GM19463 (cell line): ENCODE results near the gene SLC7A14.

ENCODE experiments used
- ATAC-seq: cut with Tn5 transposase; IDR thresholded peaks from one replicate; pipeline ENCODE4 v1.9.1; 2021; ENCODE audit warnings: mild to moderate bottlenecking, moderate library complexity; ENCODE audit not compliant: unreplicated experiment

The SLC7A14 gene

GRCh38 chr3:170431054-170431453, 154.8 kb downstream of the SLC7A14 start:
- ATAC-seq = no peak

GRCh38 chr3:170429050-170429449, 156.8 kb downstream of the SLC7A14 start:
- no peak for ATAC-seq

GRCh38 chr3:170428095-170428494, 157.8 kb downstream of the SLC7A14 start:
- ATAC-seq = no peak

DNA sequence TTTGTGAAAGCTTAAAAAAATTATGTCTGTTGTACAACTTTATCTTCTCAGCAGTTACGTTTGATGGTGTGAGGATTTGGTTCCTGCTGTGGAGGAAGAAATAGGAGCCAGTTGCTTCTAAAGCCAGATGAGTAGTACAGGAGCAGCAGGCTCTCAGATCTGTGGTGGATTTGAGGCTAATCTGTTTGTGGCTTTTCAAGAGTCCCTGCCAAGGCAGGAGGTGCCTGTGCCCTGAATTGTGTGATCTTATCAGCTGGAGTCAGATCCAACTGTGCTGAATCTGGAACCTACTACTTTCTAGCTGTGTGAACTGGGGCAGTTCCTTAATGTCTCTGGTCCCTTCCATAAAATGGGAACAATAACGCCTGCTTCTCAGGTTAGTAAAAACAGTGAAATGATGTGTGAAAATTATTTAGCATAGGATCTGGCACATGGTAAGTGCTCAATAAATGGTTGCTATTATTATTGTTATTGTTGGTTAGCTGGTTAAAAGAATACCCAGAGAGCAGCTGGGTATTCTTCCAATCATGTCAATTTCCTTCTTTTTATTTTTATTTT, 159.6 kb downstream of the SLC7A14 start:
- ATAC-seq = no peak

GRCh38 chr3:170425491-170426239, 160.2 kb downstream of the SLC7A14 start:
- no peak for ATAC-seq

- ATAC-seq = no peak
These were observed 161.0 kb downstream of the SLC7A14 start for GRCh38 chr3:170424879-170425278.

- ATAC-seq = no peak
These were observed 162.8 kb downstream of the SLC7A14 start for GRCh38 chr3:170423001-170423615.

DNA sequence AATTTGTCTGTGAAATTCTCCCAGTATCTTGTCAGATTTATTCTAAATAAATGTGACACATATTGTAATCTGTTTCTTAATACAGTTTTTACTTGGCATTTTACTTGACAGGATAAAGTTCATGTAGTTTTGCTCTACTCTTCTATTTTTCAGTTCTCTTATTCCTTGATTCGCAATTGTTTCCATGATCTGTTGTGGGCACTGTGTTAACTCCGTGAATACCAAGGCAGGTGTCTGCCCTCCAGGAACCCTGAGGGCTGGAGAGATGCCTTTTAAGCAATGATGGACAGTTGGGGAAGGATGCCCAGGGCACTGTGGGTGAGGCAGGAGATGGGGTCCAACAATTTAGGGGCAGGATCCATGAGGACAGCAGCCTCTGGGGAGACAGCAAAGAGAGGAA, 164.1 kb downstream of the SLC7A14 start:
- no peak for ATAC-seq

DNA sequence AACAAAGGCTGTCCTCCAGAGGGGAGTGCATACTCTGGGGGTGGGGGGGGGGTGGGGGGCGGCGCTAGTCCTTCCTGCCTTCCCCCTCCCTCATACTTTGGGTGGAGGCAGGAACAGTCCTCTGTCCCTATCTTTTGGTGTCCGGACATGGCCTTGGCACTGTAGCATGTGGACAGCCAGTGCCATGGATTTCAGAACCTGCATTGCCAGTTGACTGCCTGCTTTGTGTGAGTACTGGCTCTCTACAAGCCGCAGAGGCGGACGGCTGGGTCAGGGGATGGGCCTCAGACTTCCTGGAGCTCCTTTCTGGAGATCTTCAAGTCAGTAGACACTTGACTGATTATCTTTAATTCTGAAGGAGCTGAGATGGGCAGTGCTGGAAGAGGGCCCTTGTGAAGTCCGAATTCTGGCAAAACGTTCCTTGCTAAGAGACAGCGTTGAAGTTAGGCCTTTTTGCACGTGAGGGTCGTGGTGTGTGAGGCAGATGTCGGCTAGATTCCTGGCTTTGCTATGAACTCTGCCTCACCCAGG, 164.7 kb downstream of the SLC7A14 start:
- no peak for ATAC-seq

- ATAC-seq = no peak
These were observed 165.5 kb downstream of the SLC7A14 start for GRCh38 chr3:170420307-170420821.

- no peak for ATAC-seq
These were observed 166.3 kb downstream of the SLC7A14 start for GRCh38 chr3:170419557-170420087.

DNA sequence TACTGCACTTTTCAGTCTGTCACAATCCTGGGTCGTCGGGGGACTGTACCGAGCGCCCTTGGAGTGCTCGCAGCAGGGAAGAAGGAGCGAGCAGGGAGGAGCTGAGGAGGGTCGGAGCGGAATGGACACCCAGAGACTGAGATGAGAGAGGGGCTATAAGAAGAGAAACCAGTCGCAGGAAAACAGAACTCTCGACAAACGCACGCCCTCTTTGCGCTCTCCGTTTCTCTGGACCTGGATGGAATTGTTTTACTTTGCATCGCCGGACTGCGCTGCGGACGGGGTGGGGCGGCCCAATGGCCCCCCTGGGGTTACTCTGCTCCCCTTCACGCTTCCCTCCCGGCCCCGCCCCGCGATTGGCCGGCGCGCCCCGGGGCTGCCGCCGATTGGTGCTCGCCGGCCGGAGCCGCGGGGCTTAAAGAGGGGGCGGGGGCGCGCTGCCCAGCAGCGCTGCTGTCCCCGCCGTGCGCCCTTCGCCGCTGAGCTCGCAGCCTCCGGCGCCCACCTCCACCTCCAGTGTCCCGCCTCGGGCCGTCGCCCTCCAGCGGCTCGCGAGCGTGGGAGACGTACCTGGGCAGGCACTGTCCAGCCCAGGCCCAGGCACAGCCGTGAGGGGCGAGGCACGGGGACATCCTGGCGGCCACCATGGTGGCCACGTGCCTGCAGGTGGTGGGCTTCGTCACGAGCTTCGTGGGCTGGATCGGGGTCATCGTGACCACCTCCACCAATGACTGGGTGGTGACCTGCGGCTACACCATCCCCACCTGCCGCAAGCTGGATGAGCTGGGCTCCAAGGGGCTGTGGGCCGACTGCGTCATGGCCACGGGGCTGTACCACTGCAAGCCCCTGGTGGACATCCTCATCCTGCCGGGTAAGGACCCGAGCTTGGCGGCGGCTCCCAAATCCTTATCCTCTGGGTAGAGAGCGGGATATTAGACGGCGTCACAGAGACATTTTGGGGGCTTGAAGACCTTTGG, 167.2 kb downstream of the SLC7A14 start, which contains the start of gene CLDN11:
Gene CLDN11, plus strand, starts transcription at position 447 of the 977 bp plus-strand sequence. Its CDS starts 199 bp downstream, at position 646.
- ATAC-seq = no peak

DNA sequence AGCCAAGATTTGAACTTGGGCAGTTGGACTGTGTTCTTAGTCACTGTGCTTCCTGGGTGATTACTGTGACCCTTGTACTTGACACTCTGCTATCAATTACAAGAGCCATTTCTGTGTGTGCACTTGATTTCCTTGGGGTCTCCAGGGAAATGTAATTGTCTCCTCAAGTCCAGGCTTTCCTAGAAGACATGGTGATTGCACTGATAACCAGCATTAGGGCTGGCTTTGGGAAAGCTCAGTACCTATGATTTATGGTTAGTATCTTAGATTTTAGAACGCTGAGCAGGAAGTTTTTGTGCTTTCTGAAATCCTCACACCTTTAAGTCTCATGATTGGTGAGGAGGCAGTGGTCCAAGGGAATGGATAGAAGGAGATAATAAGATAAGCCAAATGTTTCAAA, 168.8 kb downstream of the SLC7A14 start:
- no peak for ATAC-seq

DNA sequence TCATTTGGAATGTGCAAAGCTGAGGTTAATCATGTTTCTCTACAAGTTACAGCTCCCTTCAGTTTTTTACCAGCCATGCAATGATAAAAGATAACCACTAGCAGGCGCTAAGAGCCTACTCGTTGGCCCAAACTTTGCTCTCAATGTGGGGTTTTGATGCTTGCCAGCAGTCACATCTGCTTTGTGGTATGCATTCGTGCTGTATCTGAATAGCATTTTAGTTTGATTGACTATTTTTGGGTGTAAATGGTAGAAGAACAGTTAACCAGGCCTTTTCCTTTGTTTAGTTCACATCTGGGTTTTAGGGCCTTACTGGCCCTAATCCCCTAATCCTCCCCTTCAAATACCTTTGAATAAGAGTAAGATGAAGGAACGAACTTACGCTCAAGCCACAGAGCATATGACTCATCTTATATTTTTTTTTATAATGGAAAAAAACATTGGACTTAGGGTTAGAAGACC, 171.6 kb downstream of the SLC7A14 start:
- ATAC-seq = peak; percentile 59

GRCh38 chr3:170413291-170413690, 172.6 kb downstream of the SLC7A14 start:
- ATAC-seq = no peak

GRCh38 chr3:170410428-170411029, 175.3 kb downstream of the SLC7A14 start:
- ATAC-seq = no peak
